PFSK-1 (cell line): ENCODE measurements around the gene NRXN3.

Experiments
- POLR2AphosphoS5 ChIP-seq: IDR thresholded peaks from 2 replicates; pipeline ENCODE4 v1.6.1; 2012; ENCODE audit warnings: low read depth, mild to moderate bottlenecking, control low read depth, low read length, moderate library complexity
- REST ChIP-seq, 2 experiments: IDR thresholded peaks; 2 replicates each; pipeline versions ENCODE4 v1.6.1 to v1.8.0; 2011 to 2012; ENCODE audit warnings: low read depth in 2 of 2, low read length in 2 of 2, control low read depth in 1 of 2, inconsistent platforms in 1 of 2, mild to moderate bottlenecking in 1 of 2, moderate library complexity in 1 of 2; ENCODE audit not compliant: insufficient read depth in 1 of 2
- SIN3A ChIP-seq: IDR thresholded peaks from 2 replicates; pipeline ENCODE4 v1.6.1; 2012; ENCODE audit warnings: mild to moderate bottlenecking, low read length, moderate library complexity, borderline replicate concordance; ENCODE audit not compliant: insufficient read depth
- TAF1 ChIP-seq: IDR thresholded peaks from 2 replicates; pipeline ENCODE4 v1.6.1; 2012; ENCODE audit warnings: low read length, control low read depth, borderline replicate concordance; ENCODE audit not compliant: insufficient read depth

GRCh38 chr14:79585845-79586244 is 1415.7 kb downstream of the NRXN3 start:
- no peak for TF ChIP-seq POLR2AphosphoS5
- no peak for TF ChIP-seq REST (IDR thresholded peaks at IDR 0.05; ENCODE audit: insufficient read depth in 1 of 2, low read depth in 2 of 2, low read length in 2 of 2)
- no peak for TF ChIP-seq TAF1
- no peak for TF ChIP-seq SIN3A
